Liver (tissue), 3 donors: ENCODE measurements around the gene RAD54L2.

ENCODE experiments used
- CTCF ChIP-seq: fragments of 150-350 bp; IDR thresholded peaks from 2 replicates; pipeline ENCODE4 v1.5.1; 2017; ENCODE audit warnings: improper control_type of control experiment, low read depth, low read length; ENCODE audit not compliant: missing input control
- GABPA ChIP-seq, 2 donors: IDR thresholded peaks in 1 of 2; conservative IDR thresholded peaks in 1 of 2; 2 replicates each; pipeline ENCODE4 v1.6.1; 2016; ENCODE audit warnings: antibody characterized with exemption in 2 of 2, mild to moderate bottlenecking in 1 of 2, moderate library complexity in 1 of 2
- donor health status: healthy.
- donor health status: healthy.

- TF ChIP-seq CTCF: no peak
- no peak for TF ChIP-seq GABPA (IDR thresholded peaks at IDR 0.05 in 1 of 2, conservative IDR thresholded peaks at IDR 0.05 in 1 of 2)
Observed at GRCh38 chr3:51578238-51578637, 39.7 kb downstream of the RAD54L2 start.
